Measurements from ENCODE around the gene UIMC1. TPM values are rescaled to one million over a fixed set of nuclear protein-coding genes. Genes with fewer than 3 reads are reported as not detected.

UIMC1 gene
- total and polyA plus RNA-seq, 2 of the 13 experiments (the other 11 are each of a cell fraction or from before 2014, with no cell fraction given) = 18.9 to 32.7 TPM

DNA sequence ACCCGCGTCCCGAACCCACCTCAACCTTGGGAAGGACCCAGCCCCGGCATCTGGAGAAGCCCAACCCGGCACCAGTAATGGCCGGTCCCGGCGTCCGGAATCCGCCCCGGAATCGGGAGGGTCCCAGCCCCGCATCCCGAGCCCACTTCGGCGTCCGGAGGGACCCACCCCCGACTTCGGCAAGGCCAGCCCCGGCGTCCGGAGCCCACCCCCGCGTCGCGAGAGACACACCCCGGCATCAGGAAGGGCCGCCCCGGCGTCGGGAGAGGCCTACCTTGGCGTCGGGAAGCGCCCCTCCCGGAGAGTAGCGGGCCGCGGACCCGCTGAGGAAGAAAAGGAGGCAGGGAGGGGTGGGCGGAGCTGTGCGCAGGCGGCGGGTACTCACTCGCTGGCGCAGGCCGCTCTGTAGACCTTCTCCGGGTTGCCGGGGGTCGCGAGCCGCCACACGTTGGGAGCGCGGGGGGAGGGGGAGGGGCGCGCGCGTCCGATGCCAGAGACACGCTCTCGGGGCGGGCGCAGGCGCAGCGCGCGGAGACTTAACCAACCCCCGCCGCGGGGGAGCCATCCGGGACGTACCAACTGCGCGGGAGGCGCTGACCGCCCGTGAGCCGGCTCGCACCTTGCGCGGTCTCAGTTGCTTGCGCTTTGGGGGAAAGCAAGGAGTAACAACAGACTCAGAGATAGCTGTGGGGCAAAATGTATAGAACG lies at the start of gene UIMC1 (continued):
- TF ChIP-seq, protein P1, sequence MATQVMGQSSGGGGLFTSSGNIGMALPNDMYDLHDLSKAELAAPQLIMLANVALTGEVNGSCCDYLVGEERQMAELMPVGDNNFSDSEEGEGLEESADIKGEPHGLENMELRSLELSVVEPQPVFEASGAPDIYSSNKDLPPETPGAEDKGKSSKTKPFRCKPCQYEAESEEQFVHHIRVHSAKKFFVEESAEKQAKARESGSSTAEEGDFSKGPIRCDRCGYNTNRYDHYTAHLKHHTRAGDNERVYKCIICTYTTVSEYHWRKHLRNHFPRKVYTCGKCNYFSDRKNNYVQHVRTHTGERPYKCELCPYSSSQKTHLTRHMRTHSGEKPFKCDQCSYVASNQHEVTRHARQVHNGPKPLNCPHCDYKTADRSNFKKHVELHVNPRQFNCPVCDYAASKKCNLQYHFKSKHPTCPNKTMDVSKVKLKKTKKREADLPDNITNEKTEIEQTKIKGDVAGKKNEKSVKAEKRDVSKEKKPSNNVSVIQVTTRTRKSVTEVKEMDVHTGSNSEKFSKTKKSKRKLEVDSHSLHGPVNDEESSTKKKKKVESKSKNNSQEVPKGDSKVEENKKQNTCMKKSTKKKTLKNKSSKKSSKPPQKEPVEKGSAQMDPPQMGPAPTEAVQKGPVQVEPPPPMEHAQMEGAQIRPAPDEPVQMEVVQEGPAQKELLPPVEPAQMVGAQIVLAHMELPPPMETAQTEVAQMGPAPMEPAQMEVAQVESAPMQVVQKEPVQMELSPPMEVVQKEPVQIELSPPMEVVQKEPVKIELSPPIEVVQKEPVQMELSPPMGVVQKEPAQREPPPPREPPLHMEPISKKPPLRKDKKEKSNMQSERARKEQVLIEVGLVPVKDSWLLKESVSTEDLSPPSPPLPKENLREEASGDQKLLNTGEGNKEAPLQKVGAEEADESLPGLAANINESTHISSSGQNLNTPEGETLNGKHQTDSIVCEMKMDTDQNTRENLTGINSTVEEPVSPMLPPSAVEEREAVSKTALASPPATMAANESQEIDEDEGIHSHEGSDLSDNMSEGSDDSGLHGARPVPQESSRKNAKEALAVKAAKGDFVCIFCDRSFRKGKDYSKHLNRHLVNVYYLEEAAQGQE (IDR thresholded peaks at IDR 0.05; ENCODE audit: borderline replicate concordance in 1 of 2, low read depth in 1 of 2, low read length in 2 of 2) = 0 out of 4 replicates have a peak, but pooled peaks of 1 of the 2 experiments have one; percentile 18
- TF ChIP-seq HIVEP1 (CRISPR knock-in tag; IDR thresholded peaks at IDR 0.05) (peak; percentile 84; the same call in 1 of the 2 replicates), AKAP8 (CRISPR knock-in tag; IDR thresholded peaks at IDR 0.05) (no peak), MAF1 (CRISPR knock-in tag; IDR thresholded peaks at IDR 0.05; ENCODE audit: borderline replicate concordance) (0 out of 2 replicates have a peak, but pooled peaks have one; percentile 21), GPN1 (CRISPR knock-in tag; IDR thresholded peaks at IDR 0.05; ENCODE audit: borderline replicate concordance) (no peak; the same call in 1 of the 2 replicates), THAP11 (CRISPR knock-in tag; IDR thresholded peaks at IDR 0.05) (peak; percentile 79), RBM39 (IDR thresholded peaks at IDR 0.05; ENCODE audit: low read depth, low read length, poor library complexity, severe bottlenecking) (no peak), HNRNPH1 (optimal IDR thresholded peaks at IDR 0.05; ENCODE audit: low read depth, low read length) (no peak), FOSL1 (CRISPR knock-in tag; IDR thresholded peaks at IDR 0.05; ENCODE audit: borderline replicate concordance) (no peak), CHD2 (IDR thresholded peaks at IDR 0.05; ENCODE audit: low read depth, low read length) (no peak), GFI1 (CRISPR knock-in tag; IDR thresholded peaks at IDR 0.05; ENCODE audit: borderline replicate concordance) (no peak)
- TF ChIP-seq, protein P2, sequence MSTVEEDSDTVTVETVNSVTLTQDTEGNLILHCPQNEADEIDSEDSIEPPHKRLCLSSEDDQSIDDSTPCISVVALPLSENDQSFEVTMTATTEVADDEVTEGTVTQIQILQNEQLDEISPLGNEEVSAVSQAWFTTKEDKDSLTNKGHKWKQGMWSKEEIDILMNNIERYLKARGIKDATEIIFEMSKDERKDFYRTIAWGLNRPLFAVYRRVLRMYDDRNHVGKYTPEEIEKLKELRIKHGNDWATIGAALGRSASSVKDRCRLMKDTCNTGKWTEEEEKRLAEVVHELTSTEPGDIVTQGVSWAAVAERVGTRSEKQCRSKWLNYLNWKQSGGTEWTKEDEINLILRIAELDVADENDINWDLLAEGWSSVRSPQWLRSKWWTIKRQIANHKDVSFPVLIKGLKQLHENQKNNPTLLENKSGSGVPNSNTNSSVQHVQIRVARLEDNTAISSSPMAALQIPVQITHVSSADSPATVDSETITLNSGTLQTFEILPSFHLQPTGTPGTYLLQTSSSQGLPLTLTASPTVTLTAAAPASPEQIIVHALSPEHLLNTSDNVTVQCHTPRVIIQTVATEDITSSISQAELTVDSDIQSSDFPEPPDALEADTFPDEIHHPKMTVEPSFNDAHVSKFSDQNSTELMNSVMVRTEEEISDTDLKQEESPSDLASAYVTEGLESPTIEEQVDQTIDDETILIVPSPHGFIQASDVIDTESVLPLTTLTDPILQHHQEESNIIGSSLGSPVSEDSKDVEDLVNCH (CRISPR knock-in tag; IDR thresholded peaks at IDR 0.05) = no peak
- TF ChIP-seq, protein P3, sequence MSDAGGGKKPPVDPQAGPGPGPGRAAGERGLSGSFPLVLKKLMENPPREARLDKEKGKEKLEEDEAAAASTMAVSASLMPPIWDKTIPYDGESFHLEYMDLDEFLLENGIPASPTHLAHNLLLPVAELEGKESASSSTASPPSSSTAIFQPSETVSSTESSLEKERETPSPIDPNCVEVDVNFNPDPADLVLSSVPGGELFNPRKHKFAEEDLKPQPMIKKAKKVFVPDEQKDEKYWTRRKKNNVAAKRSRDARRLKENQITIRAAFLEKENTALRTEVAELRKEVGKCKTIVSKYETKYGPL (CRISPR knock-in tag; IDR thresholded peaks at IDR 0.05) = no peak
- TF ChIP-seq, protein P4, sequence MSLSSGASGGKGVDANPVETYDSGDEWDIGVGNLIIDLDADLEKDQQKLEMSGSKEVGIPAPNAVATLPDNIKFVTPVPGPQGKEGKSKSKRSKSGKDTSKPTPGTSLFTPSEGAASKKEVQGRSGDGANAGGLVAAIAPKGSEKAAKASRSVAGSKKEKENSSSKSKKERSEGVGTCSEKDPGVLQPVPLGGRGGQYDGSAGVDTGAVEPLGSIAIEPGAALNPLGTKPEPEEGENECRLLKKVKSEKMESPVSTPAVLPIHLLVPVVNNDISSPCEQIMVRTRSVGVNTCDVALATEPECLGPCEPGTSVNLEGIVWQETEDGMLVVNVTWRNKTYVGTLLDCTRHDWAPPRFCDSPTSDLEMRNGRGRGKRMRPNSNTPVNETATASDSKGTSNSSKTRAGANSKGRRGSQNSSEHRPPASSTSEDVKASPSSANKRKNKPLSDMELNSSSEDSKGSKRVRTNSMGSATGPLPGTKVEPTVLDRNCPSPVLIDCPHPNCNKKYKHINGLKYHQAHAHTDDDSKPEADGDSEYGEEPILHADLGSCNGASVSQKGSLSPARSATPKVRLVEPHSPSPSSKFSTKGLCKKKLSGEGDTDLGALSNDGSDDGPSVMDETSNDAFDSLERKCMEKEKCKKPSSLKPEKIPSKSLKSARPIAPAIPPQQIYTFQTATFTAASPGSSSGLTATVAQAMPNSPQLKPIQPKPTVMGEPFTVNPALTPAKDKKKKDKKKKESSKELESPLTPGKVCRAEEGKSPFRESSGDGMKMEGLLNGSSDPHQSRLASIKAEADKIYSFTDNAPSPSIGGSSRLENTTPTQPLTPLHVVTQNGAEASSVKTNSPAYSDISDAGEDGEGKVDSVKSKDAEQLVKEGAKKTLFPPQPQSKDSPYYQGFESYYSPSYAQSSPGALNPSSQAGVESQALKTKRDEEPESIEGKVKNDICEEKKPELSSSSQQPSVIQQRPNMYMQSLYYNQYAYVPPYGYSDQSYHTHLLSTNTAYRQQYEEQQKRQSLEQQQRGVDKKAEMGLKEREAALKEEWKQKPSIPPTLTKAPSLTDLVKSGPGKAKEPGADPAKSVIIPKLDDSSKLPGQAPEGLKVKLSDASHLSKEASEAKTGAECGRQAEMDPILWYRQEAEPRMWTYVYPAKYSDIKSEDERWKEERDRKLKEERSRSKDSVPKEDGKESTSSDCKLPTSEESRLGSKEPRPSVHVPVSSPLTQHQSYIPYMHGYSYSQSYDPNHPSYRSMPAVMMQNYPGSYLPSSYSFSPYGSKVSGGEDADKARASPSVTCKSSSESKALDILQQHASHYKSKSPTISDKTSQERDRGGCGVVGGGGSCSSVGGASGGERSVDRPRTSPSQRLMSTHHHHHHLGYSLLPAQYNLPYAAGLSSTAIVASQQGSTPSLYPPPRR (CRISPR knock-in tag; IDR thresholded peaks at IDR 0.05; ENCODE audit: borderline replicate concordance) = peak; percentile 44; the same call in 1 of the 2 replicates
